ENCODE results near the gene TNP2. TPM values are rescaled to one million over a fixed set of nuclear protein-coding genes. Genes with fewer than 3 reads are reported as not detected.
A peak's percentile ranks its signal among the peaks of the same experiment; 100 is the strongest.
"Not testable (repeated sequence)": the region's sequence is repeated elsewhere in the genome, so short reads cannot be mapped to it uniquely, and the experiment has no call there.

The TNP2 gene
- total RNA-seq, 2 experiments from 2014 or later, result not detected

GRCh38 chr16:11224894-11225676 lies 44.0 kb downstream of the TNP2 start:
- H3K9me3 Mint-ChIP-seq, result no peaks in the 10 kb centered on the region
- intact Hi-C loops (cut with micrococcal nuclease), result loop anchor here (1.0 to 2.0 kb wide), 13 partner anchors 8 to 558 kb away; partner anchors contain the start of gene DEXI
- CTCF ChIA-PET, result interaction anchor here (0.7 to 4.3 kb wide), 16 partner anchors 9 to 272 kb away, joined by 3 to 32 read pairs (median 4); partner anchors contain the start of gene SOCS1
- no peaks in the 10 kb centered on the region for H3K27me3 Mint-ChIP-seq (ENCODE audit: low read depth)
- H3K36me3 Mint-ChIP-seq (ENCODE audit: low read depth), result no peaks in the 10 kb centered on the region
- H3K4me3 Mint-ChIP-seq, result peak overlapping the region; percentile 35
- H3K4me1 Mint-ChIP-seq (ENCODE audit: low read depth), result peaks cover 51% of the 10 kb centered on the region
- H3K27ac Mint-ChIP-seq, result peak overlapping the region; percentile 96
- DNase-seq, result peak; percentile 95

- Mint-ChIP-seq H3K36me3 (ENCODE audit: low read depth) (no peaks in the 10 kb centered on the region), H3K9me3 (no peaks in the 10 kb centered on the region), H3K4me3 (peak overlapping the region; percentile 35), H3K27ac (peak overlapping the region; percentile 96), H3K27me3 (ENCODE audit: low read depth) (no peaks in the 10 kb centered on the region), H3K4me1 (ENCODE audit: low read depth) (peaks cover 51% of the 10 kb centered on the region)
- DNase-seq, result peak; percentile 86
- intact Hi-C loops (cut with micrococcal nuclease), result loop anchor here (1.0 to 2.0 kb wide), 3 partner anchors 18 to 259 kb away; no protein-coding TSS in a partner anchor
- CTCF ChIA-PET, result interaction anchor here (0.7 to 4.3 kb wide), 13 partner anchors 9 to 260 kb away, joined by 3 to 32 read pairs (median 6); partner anchors contain the start of gene SOCS1
Measured at GRCh38 chr16:11224096-11224893, 44.8 kb downstream of the TNP2 start.

GRCh38 chr16:11220507-11220906 lies 48.6 kb downstream of the TNP2 start:
- peaks cover 24% of the 10 kb centered on the region for H3K4me1 Mint-ChIP-seq (ENCODE audit: low read depth)
- H3K27me3 Mint-ChIP-seq (ENCODE audit: low read depth); DNase-seq; intact Hi-C loops (cut with micrococcal nuclease); H3K36me3 Mint-ChIP-seq (ENCODE audit: low read depth); H3K4me3 Mint-ChIP-seq; H3K27ac Mint-ChIP-seq: not testable (repeated sequence)
- H3K9me3 Mint-ChIP-seq, result peaks cover 26% of the 10 kb centered on the region
- CTCF ChIA-PET, result interaction anchor here (0.7 to 0.9 kb wide), 2 partner anchors 37 to 136 kb away, joined by 3 read pairs; no protein-coding TSS in a partner anchor

- DNase-seq, result no peak
- CTCF ChIA-PET, result interaction anchor here (0.6 to 2.8 kb wide), 7 partner anchors 10 to 143 kb away, joined by 3 to 15 read pairs (median 4); no protein-coding TSS in a partner anchor
- peaks cover 13% of the 10 kb centered on the region for H3K4me1 Mint-ChIP-seq (ENCODE audit: low read depth)
Measured at GRCh38 chr16:11219178-11219577, 49.9 kb downstream of the TNP2 start.

GRCh38 chr16:11218604-11218962 lies 50.5 kb downstream of the TNP2 start:
- CTCF ChIA-PET, result interaction anchor here (0.8 to 2.8 kb wide), 9 partner anchors 10 to 255 kb away, joined by 3 to 15 read pairs (median 4); no protein-coding TSS in a partner anchor
- intact Hi-C loops (cut with micrococcal nuclease), result no loop called here
- H3K9me3 Mint-ChIP-seq, result peaks cover 26% of the 10 kb centered on the region
- no peaks in the 10 kb centered on the region for H3K27me3 Mint-ChIP-seq (ENCODE audit: low read depth)
- peaks cover 10% of the 10 kb centered on the region for H3K4me1 Mint-ChIP-seq (ENCODE audit: low read depth)
- no peak overlapping the region for H3K4me3 Mint-ChIP-seq
- DNase-seq, result no peak
- H3K36me3 Mint-ChIP-seq (ENCODE audit: low read depth), result no peaks in the 10 kb centered on the region
- no peak overlapping the region for H3K27ac Mint-ChIP-seq

More at GRCh38 chr16:11219178-11219577, 49.9 kb downstream of the TNP2 start:
- Mint-ChIP-seq H3K4me3 (no peak overlapping the region), H3K27ac (no peak overlapping the region), H3K27me3 (ENCODE audit: low read depth) (no peaks in the 10 kb centered on the region), H3K36me3 (ENCODE audit: low read depth) (no peaks in the 10 kb centered on the region), H3K9me3 (peaks cover 26% of the 10 kb centered on the region)
- intact Hi-C loops (cut with micrococcal nuclease), result no loop called here

Small RNA genes within 50 kb of the gene (microRNA-seq; reads per million reads assigned to microRNA genes)
- not detected for gene MIR548H2 (ENCODE audit: borderline microRNAs expressed, borderline replicate concordance)

Other genes starting within 250 kb of the TNP2 start
- gene SOCS1, start 13.1 kb downstream of the TNP2 start, total RNA-seq, result 10 to 100 TPM; 45.1 to 45.6 TPM
- not detected for gene PRM3, start 4.3 kb upstream of the TNP2 start, total RNA-seq
- not detected for gene PRM2, start 7.2 kb upstream of the TNP2 start, total RNA-seq
- gene PRM1, start 12.0 kb upstream of the TNP2 start, total RNA-seq, result not detected
- 10 to 100 TPM; 82.8 to 86.2 TPM for gene RMI2, start 76.1 kb upstream of the TNP2 start, total RNA-seq